Glomerular endothelial cell (primary cell): ENCODE measurements around the gene SHMT1. TPM values are rescaled to one million over a fixed set of nuclear protein-coding genes. Genes with fewer than 3 reads are reported as not detected.
"Not testable (repeated sequence)": the region's sequence is repeated elsewhere in the genome, so short reads cannot be mapped to it uniquely, and the experiment has no call there.

Experiments used
- DNase-seq: peaks from one replicate; pipeline ENCODE4 v3.0.0-alpha.2; 2011; ENCODE audit warnings: low read depth, low spot score; ENCODE audit errors: extremely low read depth
- total RNA-seq: library from RNA; depleted of rRNA; stranded (reverse); fragments of >200 nt; gene quantifications from 2 replicates; pipeline ENCODE4 v1.2.3, GENCODE V29; 2015

SHMT1 gene
- total RNA-seq, 1 donor from 2014 or later: 8.6 TPM

GRCh38 chr17:18300725-18301480, 62.4 kb downstream of the SHMT1 start:
- DNase-seq: no peak

DNA sequence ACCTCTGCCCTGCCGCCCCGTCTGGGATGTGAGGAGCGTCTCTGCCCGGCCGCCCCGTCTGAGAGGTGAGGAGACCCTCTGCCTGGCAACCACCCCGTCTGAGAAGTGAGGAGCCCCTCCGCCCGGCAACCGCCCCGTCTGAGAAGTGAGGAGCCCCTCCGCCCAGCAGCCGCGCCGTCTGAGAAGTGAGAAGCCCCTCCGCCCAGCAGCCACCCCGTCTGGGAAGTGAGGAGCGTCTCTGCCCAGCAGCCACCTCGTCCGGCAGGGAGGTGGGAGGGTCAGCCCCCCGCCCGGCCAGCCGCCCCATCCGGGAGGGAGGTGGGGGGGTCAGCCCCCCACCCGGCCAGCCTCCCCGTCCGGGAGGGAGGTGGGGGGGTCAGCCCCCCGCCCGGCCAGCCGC, 65.3 kb downstream of the SHMT1 start:
- not testable (repeated sequence) for DNase-seq

GRCh38 chr17:18291718-18292540, 71.4 kb downstream of the SHMT1 start:
- no peak for DNase-seq

DNA sequence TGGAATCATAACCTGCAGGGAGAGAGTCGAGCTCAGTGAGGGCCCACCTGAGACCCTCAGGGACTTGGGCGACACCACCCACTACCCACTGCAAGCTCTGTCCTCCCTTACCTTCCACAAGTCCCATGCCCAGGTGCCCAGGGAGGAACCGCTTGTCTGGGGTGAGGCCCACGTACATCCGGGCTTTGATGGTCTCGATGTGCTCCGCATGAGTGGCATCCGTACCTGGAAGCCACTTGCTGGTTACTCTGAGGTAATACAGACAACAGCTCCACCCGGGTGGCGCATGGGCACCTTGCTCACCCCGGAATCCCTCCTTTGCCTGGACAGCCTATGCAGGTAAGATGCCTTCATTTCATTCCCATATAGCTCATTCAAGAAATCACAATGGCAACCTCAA, 78.1 kb downstream of the SHMT1 start:
- DNase-seq: no peak

DNA sequence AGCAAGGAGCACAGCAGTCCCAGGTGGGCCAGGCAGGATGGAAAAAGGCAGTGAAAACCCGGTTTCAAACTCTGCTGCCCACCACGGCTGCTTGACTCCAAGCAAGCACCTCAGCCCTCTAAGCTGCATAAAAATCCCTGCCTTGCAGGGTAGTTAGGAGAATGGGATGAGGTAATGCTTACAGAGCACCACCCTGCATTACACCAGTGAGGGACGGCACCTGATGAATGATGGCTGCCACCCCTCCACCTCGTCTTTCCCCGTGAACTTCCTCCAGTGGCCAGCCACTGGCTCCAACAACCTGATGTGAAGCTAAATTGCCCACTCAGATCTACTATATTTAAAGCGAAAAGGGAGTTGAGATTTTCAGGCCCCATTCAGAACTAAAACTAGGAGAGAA, 81.6 kb downstream of the SHMT1 start:
- no peak for DNase-seq

GRCh38 chr17:18280766-18281371, 82.5 kb downstream of the SHMT1 start:
- no peak for DNase-seq

- DNase-seq: no peak
Observed at GRCh38 chr17:18280249-18280648, 83.1 kb downstream of the SHMT1 start.

DNA sequence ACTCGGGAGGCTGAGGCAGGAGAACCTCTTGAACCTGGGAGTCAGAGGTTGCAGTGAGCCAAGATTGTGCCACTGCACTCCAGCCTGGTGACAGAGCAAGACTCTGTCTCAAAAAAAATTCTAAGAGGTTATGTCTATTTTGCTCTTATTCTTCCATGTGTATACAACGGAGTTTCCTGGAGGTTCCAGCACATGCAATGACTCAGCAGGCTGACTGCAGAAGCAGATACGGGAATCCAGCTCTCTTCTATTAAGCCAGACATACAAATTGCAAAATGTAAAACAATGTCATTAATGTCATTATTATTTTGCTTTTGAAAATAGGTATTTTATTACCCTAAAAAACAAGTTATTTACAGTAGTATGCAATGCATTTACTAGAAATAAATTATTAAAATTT, 84.5 kb downstream of the SHMT1 start:
- no peak for DNase-seq

Other genes starting within 250 kb of the SHMT1 start
- gene ALKBH5, start 179.7 kb downstream of the SHMT1 start, total RNA-seq: 90.4 and 92.3 TPM in 2 replicates
- 45.7 and 47.3 TPM in 2 replicates for gene LLGL1, start 137.9 kb downstream of the SHMT1 start, total RNA-seq
- gene FLII, start 104.8 kb downstream of the SHMT1 start, total RNA-seq: 358 and 394 TPM in 2 replicates
- gene MIEF2, start 102.9 kb downstream of the SHMT1 start, total RNA-seq: 9.1 and 11.7 TPM in 2 replicates
- 21.4 and 38.6 TPM in 2 replicates for gene TOP3A, start 48.6 kb downstream of the SHMT1 start, total RNA-seq
- 18.2 and 21.9 TPM in 2 replicates for gene SMCR8, start 48.3 kb downstream of the SHMT1 start, total RNA-seq
- not detected in 2 replicates for gene EVPLL, start 14.2 kb upstream of the SHMT1 start, total RNA-seq
- not detected in 2 replicates for gene LGALS9C, start 113.2 kb upstream of the SHMT1 start, total RNA-seq